ENCODE data around the gene DNAJC15. TPM values are rescaled to one million over a fixed set of nuclear protein-coding genes. Genes with fewer than 3 reads are reported as not detected.
A peak's percentile ranks its signal among the peaks of the same experiment; 100 is the strongest.
"Not testable (repeated sequence)": the region's sequence is repeated elsewhere in the genome, so short reads cannot be mapped to it uniquely, and the experiment has no call there.

DNAJC15 gene
- 10 to 100 TPM; 10.8 to 17.0 TPM for total RNA-seq
- long read RNA-seq, donor 1, full-length matches to known transcripts, result 5 of 5 reads
- long read RNA-seq, donor 1, partial matches to known transcripts, result 0 of 5 reads
- long read RNA-seq, donor 1, other reads (novel, unspliced or antisense), result 0 of 5 reads
- long read RNA-seq, donor 2, full-length matches to known transcripts, result 27 of 28 reads
- long read RNA-seq, donor 2, partial matches to known transcripts, result 0 of 28 reads
- long read RNA-seq, donor 2, other reads (novel, unspliced or antisense), result 1 of 28 reads

DNA sequence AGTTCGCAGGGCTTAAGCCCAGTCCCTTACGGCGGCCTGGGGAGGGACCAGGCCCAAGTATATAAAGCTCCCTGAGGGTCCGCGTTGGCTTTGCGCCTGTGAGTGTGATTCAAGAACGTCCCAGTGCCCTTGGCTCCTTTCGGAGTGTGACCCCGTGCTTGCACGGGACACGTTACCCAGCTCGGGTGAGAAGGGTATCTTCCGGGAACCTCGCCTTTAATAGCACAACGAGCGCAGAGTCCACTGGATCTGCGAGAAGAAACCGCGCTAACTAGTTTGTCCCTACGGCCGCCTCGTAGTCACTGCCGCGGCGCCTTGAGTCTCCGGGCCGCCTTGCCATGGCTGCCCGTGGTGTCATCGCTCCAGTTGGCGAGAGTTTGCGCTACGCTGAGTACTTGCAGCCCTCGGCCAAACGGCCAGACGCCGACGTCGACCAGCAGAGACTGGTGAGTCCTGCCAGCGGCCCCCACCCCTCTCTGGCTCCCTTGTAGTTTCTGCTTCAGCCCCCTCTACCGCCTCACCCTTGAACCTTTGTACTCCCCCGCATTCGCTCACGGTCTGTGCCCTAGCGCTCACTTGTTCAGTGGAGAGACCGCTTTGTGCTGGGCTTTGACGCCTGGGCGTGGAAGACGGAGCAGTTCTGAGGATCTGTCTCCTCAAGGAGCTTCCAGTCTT, at the start of gene DNAJC15:
Gene DNAJC15, plus strand, starts transcription at position 298 of the 675 bp plus-strand sequence. Its CDS starts 41 bp downstream, at position 339.
- intact Hi-C loops (cut with DNase I), result no loop called here
- DNase-seq (ENCODE audit: low spot score), result peak; percentile 93

DNA sequence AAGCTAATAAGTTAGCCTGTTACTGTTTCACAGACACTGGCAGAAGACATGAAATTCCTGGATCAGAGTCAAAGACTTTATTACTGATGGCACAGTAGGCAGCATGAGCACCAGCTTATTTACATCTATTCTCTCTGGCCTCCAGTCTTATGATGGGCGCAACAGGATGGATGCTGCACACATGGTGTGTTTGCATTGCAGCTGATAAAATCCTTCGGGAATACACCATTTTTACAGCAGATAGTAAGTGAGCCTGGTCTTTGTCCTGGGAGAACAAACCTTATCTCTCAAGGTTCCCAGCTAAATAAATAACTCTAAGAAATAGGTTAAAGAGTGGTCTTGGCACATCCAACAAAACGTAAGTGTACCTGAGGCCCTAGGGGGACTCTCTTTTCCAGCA, 47.3 kb upstream of the DNAJC15 start:
- intact Hi-C loops (cut with DNase I), result no loop called here
- DNase-seq (ENCODE audit: low spot score), result no peak

GRCh38 chr13:42977219-42977659, 46.1 kb upstream of the DNAJC15 start:
- intact Hi-C loops (cut with DNase I), result no loop called here
- no peak for DNase-seq (ENCODE audit: low spot score)

DNA sequence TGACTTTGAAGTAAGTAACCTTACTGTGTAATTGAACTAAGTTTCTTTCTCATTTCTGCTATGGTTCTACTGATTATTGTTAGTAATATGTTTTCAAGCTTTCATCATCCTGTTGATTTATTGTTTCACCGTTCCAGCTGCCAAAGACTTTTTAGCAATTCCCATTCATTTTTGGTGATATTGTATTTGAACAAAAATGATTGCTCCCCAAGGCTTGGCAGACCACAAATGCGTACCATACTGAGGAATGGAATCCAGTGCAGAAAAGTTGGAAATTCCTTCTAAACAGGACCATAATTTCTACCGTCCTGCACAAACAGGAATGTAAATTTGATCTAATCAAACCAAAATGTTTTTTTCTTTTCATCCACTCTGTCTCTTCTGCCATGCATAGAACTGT, 42.1 kb upstream of the DNAJC15 start:
- no peak for DNase-seq (ENCODE audit: low spot score)
- intact Hi-C loops (cut with DNase I), result no loop called here

DNA sequence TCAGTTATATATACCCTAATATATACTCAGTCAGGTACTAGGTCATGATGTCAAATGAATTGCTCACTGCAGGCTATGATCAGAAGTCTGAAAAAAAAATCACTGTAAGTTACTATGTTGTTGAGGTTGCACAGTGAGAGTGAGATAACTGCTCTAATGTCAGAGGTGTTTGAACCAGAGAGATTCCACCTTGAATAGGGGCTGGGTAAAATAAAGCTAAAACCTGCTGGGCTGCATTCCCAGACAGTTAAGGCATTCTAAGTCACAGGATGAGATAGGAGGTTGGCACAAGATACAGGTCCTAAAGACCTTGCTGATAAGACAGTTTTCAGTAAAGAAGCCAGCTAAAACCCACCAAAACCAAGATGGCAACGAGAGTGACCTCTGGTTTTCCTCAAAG, 41.5 kb upstream of the DNAJC15 start:
- no peak for DNase-seq (ENCODE audit: low spot score)
- intact Hi-C loops (cut with DNase I), result no loop called here

DNA sequence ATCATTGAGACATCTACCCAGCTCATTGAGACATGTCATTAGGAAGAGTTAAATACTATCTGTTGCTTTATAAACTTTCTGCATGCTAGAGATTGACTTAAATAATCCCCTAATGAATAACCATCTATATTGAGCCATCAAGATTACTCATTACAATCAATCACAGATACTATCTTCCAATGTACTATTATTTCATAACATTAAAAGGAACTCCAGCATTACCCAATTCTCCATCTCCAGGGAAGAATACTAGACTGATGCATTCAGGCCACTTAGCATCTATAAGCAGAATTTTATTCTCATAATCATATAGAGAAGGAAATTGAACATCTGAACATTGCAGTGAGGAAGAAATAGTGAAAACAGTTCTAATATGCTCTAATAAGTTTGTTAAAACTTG, 39.4 kb upstream of the DNAJC15 start:
- DNase-seq (ENCODE audit: low spot score), result no peak
- intact Hi-C loops (cut with DNase I), result no loop called here

DNA sequence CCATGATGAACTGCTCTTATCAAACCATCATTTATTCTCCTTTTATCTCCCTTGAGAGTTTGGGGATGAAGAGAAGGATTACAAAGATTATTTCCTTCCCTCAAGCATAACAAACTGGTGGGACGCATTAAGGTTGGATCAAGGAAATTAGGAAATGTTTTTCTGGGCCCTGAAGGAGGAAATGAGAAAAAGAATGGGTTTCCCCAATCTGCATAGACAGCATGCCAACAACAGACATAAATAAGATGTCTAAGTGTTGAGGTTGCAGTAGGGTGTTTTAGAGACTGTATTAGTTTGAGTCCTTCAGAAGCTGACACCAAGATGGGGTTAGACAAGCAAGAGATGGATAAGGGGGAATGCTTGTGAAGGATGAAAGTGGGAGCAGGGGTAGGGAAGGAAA, 38.7 kb upstream of the DNAJC15 start:
- DNase-seq (ENCODE audit: low spot score), result no peak
- intact Hi-C loops (cut with DNase I), result no loop called here

DNA sequence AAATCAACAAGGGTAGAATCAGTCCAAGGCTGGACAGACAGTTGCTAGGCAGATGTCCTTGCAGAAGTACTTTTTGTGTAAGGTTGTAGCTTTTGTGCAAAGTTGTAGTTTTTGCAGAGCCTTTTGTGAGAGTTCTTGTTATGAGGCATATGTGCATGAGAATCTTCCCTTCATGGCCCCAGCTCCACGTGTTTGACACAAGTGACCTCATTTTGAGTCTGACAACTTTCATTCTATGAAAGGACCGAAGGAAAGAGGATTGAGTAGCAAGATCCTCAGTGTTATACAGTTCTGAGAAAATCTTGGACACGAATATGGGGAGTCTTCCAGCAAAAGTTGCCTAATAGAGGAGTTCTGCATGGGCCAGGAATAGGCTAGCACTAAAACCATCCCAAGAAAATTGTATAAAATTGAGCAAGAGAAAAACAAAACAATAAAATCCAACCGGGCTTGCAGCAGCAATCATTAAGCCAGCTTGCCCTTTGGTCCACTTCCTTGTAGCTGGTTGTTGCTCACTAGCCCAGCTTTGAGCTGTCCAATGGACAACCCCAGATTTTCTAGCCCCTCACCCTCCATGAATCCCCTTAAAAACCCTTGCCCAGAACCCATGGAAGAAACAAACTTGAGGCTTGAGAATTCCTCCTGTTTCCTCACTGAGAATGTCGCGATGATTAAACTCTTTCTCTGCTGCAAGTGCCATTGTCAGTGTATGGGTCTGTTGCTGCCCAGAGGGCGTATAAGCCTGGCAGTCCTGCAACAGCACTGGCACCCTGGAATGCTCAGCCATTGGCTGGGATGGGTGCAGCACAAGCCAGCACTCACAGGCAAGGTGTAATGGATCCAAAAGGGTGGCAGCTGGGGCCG, 37.8 kb upstream of the DNAJC15 start:
- DNase-seq (ENCODE audit: low spot score), result no peak
- intact Hi-C loops (cut with DNase I), result no loop called here

- intact Hi-C loops (cut with DNase I), result no loop called here
- DNase-seq (ENCODE audit: low spot score), result no peak
These were observed 37.2 kb upstream of the DNAJC15 start for GRCh38 chr13:42986176-42986574.

DNA sequence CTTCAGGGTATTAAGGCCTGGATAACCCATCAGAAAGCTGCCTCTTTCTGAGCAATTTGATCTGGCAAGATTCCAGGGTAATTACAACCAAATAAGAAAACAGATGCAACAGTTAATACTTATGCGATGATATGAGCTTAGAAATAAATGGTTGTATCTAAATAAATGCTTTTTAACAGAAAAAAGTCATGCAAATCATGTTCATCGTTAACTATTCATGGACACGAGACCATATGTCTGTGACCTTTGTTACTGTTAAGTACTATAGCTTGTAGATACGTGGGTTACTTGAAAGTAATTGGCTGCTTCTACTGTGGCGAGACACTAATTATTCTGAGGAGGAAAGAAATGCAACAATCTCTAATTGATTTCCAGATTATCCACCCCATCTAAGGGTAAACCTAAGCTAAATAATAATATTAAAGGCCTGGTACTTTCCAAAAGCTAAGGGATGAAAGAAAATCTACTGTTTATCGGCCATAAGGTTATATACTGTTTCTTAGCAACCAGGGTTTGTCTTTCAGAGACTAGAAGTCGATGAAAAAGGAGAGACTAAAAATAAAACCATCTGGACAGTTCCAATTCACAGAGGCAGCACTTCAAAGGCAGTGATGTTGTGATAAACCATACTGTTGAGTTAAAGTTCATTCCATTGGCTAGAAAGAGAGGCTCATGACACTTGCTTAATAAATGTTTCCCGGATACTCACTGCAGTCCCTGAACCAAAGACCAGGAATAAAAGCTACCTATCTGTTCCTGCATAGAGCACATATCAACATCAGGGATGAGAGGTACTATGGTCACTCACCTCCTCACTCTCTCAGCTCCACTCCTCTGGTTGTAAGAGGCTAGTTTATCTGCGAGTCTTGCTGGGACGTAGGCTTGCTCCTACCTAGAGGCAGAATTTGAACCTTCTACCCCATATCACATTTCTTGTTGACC, 32.8 kb upstream of the DNAJC15 start:
- intact Hi-C loops (cut with DNase I), result no loop called here
- no peak for DNase-seq (ENCODE audit: low spot score)

DNA sequence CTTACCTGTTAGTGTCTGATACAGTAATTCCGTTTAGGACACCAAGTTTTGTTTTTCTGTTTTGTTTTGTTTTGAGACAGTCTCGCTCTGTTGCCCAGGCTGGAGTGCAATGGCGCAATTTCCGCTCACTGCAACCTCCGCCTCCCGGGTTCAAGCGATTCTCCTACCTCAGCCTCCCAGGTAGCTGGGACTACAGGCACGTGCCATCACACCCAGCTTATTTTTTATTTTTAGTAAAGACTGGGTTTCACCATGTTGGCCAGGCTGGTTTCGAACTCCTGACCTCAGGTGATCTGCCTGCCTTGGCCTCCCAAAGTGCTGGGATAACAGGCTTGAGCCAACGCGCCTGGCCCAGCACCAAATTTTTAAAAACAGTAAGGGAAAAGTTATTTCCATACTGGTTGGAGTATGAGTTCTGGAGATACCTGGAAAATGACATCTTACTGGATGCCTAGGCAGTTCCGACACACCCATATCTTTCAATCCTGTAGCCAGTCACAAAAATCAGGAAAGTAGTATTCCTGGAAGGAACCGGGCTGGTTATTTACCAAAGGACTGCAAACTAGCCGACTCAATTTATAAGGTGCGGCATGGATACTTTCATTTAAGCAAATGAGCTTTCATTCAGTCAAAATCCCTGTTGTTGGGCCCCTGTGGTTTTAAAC, 32.0 kb upstream of the DNAJC15 start:
- intact Hi-C loops (cut with DNase I); DNase-seq (ENCODE audit: low spot score): not testable (repeated sequence)

DNA sequence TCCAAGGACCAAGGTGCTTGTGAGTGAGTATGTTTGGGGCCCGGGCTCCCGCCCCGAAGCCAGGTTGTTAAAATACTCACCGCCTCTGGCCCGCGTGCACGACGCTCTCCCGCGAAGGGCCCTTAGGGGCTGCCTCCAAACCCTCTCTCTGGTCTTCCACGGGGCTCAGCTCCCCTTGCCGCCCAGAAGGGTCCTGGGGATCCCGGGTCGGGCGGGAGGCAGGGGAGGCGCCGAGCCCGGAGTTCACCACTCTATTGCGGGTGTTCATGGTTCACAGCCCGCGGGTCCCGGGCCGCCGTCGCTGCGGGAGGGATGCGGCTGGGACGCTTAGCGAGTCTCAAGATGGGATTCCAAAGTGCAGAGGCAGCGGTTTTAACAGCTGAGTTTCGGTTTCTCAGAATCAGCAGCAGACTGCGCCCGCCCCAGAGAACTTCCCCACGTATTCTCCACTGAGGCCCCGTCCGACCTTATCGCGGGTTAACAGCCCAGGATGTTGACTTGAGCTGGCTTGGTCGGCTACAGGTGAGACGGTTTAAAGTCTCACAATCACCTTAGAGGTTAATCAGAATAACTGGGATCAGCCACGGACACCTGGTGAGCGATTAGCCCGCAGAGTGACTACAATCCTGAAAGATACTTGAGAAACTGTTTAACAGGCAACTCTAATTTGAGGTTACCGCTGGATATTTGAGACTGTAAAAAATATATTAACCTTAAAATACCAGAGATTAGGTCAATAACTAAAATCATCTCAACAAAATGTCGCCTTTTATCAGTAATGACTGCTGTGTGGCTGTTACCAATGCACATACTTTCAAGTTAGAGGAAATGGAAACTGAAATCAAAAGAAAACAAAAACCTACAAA, 31.3 kb upstream of the DNAJC15 start, which contains the start of gene EPSTI1:
Gene EPSTI1, minus strand, starts transcription at position 344 of the 866 bp plus-strand sequence. Its CDS starts 76 bp downstream, at position 268.
- intact Hi-C loops (cut with DNase I), result no loop called here
- peak; percentile 89 for DNase-seq (ENCODE audit: low spot score)

DNA sequence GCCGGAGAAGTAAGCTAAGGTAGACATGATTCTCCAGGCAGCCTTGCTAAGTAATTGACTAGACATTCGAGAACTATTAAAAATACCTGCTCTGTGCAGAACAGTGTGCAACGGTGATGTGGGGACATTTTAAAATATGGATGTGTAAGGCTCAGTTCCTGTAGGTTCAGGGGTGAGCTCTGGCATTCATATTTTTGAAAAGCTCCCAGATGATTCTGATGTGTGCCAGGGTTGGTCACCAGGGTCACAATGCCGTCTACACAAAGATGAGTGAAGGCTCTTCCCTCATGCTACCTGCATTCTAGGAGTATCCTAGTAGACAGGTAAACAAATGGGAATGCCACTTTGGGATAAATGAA, 30.6 kb upstream of the DNAJC15 start:
- DNase-seq (ENCODE audit: low spot score), result no peak
- intact Hi-C loops (cut with DNase I), result no loop called here

DNA sequence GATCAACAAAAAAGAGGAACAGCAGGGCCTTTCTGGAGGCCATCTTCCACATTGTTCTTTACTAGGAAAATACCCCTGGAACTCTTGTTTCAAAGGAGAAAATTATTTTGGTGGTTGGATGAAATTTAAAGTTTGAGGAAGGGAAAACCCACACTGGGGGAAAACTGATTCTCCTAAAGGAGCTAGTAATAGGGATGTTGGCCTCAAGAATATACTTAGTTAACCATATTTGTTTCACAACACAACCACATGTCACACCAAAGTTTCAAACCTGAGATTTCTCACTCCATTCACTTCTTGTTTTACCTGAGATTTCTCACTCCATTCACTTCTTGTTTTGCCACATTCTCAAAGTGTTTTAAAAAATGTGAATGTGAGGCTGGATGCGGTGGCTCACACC, 28.5 kb upstream of the DNAJC15 start:
- DNase-seq (ENCODE audit: low spot score), result no peak
- intact Hi-C loops (cut with DNase I), result no loop called here

DNA sequence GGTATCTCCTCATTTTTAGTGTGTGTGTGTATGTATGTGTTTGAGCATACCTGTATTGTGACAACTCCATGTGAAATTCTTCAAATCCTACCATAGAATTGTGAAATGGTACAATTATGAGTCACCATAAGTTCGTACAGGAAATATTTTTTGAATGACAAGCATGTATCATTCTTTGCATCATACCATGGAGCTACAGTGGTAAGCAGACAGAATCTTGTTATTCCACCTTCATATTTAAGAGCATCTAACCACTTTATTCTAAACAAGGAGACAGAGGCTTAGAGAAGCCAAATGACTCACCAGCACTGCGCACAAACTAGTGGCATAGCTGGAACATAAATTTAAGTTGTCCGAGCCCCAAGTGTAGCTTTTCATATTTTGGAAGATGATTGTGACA, 26.8 kb upstream of the DNAJC15 start:
- no peak for DNase-seq (ENCODE audit: low spot score)
- intact Hi-C loops (cut with DNase I), result no loop called here

DNA sequence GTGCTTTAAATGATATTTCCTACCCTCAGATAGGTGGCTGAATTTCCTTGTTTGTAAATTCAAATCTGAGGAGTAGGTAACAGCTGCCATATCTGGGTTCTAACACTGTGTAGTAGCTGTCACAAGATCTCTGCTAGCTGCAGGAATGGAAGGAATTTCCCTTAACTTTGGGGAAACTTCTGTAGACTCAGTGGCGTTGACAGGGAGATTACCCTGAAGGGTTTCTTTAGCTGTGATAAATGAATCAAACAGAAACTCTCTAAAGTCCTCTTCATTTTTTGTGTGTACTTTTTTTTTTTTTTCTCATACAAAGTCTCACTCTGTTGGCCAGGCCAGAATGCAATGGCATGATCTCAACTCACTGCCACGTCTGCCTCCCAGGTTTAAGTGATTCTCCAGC, 26.0 kb upstream of the DNAJC15 start:
- intact Hi-C loops (cut with DNase I), result no loop called here

DNA sequence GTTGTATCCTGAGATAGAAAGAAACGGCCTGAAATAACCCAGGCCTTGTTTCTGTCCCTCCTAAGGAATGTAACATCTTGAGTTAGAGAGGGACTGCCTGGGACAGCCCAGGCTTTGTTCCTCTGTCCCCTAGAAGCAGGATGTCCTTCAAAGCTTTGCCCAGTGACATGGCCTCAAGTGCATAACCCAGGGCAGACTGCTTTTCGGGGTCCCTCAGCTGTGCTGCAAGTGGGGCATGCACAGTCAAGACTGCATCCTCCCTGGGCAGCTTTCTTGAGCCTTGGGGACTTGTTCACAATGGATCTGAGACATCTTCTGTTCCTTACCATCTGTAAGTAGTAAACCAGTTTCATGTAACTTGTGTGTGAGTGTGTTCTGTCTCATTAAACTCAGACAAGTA, 23.9 kb upstream of the DNAJC15 start:
- DNase-seq (ENCODE audit: low spot score), result no peak
- intact Hi-C loops (cut with DNase I), result no loop called here

More for the DNA sequence above, 26.0 kb upstream of the DNAJC15 start:
- no peak for DNase-seq (ENCODE audit: low spot score)

DNA sequence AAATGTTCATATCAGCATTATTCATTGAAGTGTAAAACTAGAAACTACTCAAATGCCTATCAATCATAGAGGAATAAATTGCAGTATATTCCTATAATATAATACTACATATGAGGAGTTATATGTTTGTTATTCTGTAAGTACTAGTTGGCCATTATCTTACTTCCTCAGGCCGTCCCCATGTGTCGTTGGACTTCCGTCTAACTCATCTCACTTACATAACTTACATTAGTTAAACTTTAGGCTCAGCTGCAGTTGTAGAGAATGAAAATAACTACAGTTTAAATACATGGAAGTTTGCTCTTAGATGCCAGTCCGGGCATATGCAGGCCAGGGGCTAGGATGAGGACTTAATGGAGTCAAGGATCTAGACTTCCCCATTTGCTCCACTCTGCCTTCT, 22.7 kb upstream of the DNAJC15 start:
- DNase-seq (ENCODE audit: low spot score), result no peak
- intact Hi-C loops (cut with DNase I), result no loop called here
